ENCODE measurements around the gene KBTBD12.

KBTBD12 gene

DNA sequence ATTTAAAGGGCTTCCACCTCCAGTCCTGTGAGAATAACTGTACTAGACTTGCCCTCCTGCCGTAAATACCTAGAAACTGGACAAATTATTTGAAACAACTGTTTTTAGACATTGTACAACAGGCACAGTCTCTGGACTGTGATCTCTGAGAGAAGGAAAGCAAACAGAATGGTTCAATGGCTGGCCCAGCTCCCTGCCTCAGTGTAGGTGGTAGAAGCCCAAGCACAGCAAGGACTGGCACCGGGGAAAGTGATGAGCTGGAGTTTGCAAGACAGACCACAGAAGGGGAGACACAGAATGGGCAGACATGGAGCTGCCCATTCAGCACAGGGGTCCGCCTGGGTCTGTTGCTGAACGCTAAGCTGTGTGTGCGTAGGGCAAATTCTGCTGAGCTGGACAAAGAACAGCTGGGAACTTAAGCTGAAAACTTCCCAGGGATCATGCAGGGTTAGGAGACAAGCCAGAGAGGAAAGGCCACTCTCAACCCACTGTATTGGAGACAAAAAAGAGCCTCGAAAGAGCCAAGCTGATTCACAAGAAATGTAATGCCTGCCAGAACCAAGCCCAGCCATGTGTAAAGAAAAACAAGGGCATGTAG lies 84.6 kb downstream of the KBTBD12 start:
- in situ Hi-C loops (cut with MboI; ENCODE audit: low sequenced_read_pairs, unreplicated experiment) = no loop called here
- TF ChIP-seq, protein P1, sequence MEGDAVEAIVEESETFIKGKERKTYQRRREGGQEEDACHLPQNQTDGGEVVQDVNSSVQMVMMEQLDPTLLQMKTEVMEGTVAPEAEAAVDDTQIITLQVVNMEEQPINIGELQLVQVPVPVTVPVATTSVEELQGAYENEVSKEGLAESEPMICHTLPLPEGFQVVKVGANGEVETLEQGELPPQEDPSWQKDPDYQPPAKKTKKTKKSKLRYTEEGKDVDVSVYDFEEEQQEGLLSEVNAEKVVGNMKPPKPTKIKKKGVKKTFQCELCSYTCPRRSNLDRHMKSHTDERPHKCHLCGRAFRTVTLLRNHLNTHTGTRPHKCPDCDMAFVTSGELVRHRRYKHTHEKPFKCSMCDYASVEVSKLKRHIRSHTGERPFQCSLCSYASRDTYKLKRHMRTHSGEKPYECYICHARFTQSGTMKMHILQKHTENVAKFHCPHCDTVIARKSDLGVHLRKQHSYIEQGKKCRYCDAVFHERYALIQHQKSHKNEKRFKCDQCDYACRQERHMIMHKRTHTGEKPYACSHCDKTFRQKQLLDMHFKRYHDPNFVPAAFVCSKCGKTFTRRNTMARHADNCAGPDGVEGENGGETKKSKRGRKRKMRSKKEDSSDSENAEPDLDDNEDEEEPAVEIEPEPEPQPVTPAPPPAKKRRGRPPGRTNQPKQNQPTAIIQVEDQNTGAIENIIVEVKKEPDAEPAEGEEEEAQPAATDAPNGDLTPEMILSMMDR (IDR thresholded peaks at IDR 0.05; ENCODE audit: borderline replicate concordance, control extremely low read depth, extremely low read depth, insufficient read depth, missing control alignments) = no peak
- no peak for DNase-seq (ENCODE audit: low spot score)

DNA sequence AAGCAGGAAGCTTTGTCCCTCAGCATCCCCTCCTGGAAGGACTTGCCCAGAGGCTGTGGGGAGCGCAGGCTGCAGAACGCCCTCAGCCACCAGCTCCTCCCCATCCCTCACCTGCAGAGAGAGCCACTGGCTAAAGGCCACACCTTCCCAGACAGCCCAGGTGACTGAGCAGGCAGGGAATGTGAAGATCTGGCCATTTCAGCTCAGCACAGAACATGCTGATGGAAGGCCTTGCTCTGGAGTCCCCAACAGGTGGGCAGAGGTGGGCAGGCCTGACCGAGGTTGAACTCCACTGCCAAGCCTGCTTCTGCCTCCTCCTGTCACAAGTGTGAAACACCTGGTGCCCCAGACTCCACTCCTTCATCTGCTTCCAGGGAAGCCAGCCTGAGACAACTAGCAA lies 86.5 kb downstream of the KBTBD12 start:
- in situ Hi-C loops (cut with MboI; ENCODE audit: low sequenced_read_pairs, unreplicated experiment) = no loop called here
- DNase-seq (ENCODE audit: low spot score) = no peak
- TF ChIP-seq, protein P1 (IDR thresholded peaks at IDR 0.05; ENCODE audit: borderline replicate concordance, control extremely low read depth, extremely low read depth, insufficient read depth, missing control alignments) = no peak

GRCh38 chr3:128004661-128005060 lies 89.6 kb downstream of the KBTBD12 start:
- in situ Hi-C loops (cut with MboI; ENCODE audit: low sequenced_read_pairs, unreplicated experiment) = no loop called here
- no peak for DNase-seq (ENCODE audit: low spot score)
- TF ChIP-seq, protein P1 (IDR thresholded peaks at IDR 0.05; ENCODE audit: borderline replicate concordance, control extremely low read depth, extremely low read depth, insufficient read depth, missing control alignments) = no peak

- in situ Hi-C loops (cut with MboI; ENCODE audit: low sequenced_read_pairs, unreplicated experiment) = no loop called here
- DNase-seq (ENCODE audit: low spot score) = no peak
- TF ChIP-seq, protein P1 (IDR thresholded peaks at IDR 0.05; ENCODE audit: borderline replicate concordance, control extremely low read depth, extremely low read depth, insufficient read depth, missing control alignments) = no peak
Observed at GRCh38 chr3:128006061-128007032, 91.3 kb downstream of the KBTBD12 start.

DNA sequence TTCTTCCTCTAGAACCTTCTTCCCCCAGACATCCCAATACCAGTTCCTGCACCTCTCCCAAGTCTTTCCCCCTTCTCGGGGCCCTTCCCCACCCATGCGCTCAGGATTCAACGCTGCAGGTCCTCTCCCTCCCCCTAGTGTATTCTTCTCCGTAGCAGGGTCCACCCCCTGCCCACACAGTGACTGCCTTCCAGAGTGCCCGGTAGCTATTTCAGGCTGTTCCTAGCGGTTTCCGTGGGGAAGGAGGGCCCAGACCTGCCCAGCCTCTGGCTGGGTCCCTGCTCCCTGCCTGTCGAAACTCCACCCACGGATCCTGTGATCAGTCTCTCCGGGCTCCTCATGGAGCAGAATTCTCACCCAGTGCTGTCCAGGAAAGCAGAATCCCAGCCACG lies 92.0 kb downstream of the KBTBD12 start:
- TF ChIP-seq, protein P1 (IDR thresholded peaks at IDR 0.05; ENCODE audit: borderline replicate concordance, control extremely low read depth, extremely low read depth, insufficient read depth, missing control alignments) = no peak
- DNase-seq (ENCODE audit: low spot score) = no peak
- in situ Hi-C loops (cut with MboI; ENCODE audit: low sequenced_read_pairs, unreplicated experiment) = no loop called here

- DNase-seq (ENCODE audit: low spot score) = no peak
- TF ChIP-seq, protein P1 (IDR thresholded peaks at IDR 0.05; ENCODE audit: borderline replicate concordance, control extremely low read depth, extremely low read depth, insufficient read depth, missing control alignments) = no peak
- in situ Hi-C loops (cut with MboI; ENCODE audit: low sequenced_read_pairs, unreplicated experiment) = no loop called here
Observed at GRCh38 chr3:128009952-128010846, 95.2 kb downstream of the KBTBD12 start.
